GM18499 (cell line): Measurements from ENCODE around the gene ANXA6.

Source experiments
- ATAC-seq: cut with Tn5 transposase; IDR thresholded peaks from one replicate; pipeline ENCODE4 v1.9.1; 2021; ENCODE audit warnings: moderate number of reproducible peaks; ENCODE audit not compliant: insufficient read depth, unreplicated experiment

ANXA6 gene

DNA sequence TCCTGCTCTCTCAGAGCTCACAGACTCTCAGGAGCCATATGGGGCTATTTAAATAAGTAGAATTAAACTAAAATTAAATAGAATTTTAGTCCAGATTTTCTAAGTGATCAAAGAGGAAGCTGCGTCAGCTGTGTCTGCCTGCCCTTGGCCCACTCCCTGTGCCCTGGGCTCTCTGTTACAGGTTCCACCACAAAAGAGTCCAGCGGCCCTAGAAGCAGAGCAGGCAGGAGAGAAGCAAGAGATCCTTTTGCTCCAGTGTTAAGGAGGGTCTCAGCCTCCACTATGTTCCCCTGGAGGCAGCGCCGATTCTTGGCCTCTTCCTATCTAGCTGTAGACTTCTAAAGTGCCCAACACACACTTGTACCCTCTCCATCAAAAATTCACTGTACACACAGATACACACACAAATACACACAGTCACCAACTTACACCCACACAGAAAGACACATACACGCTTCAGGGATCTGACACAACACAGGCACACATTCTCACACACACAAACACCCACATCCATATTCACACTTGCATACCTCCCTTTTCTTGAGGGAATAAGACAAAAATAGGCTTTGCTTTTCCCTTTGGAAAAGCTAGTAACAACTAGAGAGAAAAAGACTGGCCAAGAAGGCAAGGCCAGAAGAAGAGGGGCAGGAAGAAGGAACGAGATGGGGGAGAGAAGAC, 71.2 kb downstream of the ANXA6 start:
- no peak for ATAC-seq

DNA sequence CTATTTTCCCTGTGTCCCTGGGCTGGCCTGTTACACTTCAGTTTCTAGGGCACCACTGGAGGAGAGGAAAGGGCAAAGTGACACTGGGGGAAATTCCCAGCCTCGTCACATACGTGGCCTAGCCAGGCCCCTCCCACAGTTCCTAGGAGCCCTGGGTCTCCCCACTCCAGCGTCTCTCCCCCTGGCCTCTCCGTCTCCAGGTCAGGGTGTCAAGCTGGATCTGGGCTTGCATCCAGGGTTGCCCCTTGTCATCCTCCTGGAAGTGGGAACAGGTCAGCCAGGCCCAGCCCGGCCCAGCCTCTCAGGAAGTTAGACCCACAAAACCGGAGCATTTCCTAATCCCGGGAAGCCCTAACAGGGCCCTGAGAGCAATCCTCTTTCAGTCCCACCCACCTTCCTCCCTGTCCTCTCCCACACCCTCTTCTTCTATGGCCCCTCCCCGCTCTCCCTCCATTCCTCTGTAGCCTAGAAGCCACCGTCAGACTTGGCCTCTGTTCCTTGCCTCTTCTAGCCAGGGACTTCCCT, 72.0 kb downstream of the ANXA6 start:
- no peak for ATAC-seq

DNA sequence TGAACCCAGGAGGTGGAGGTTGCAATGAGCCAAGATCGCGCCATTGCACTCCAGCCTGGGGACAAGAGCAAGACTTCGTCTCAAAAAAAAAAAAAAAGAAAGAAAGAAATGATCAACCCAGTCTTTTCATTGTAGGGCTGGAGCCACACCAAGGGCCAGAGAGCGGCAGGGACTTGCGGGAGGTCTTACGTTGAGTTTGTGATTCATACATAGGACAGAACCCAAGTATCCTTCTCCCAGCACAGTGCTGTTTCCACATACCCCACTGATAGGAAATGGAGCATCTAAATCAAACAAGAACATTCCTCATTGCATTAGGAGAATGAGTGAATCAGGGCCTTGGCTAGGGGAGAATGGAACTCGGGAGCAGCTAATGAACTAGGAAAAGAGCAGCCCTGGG, 73.2 kb downstream of the ANXA6 start:
- ATAC-seq = no peak

DNA sequence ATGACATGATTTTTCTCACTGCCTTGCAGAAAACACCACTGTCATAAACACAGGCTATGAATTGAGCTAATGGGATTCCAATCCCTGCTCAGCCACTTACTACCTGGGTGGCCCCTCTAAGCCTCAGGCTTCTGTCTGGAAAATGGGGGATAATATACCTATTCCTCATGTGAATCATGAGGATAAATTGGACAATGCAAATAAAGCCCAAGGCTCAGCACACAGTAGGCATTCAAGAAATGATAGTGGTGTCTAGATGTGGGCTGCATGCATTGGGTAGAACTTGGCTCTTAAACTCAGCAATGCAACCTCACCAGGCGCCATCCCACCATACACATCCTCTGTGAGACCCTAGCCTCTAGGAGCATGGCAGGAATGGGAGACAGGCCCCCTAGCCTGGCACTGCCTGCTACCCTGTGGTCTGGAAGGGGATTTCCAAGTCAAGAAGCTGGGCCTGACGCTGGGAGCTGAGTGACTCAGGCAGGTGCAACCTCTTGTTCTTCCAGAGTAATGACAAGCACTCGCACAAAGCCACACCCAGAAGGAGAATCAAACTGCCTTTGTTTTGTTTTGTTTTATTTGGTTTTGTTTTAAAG, 74.4 kb downstream of the ANXA6 start:
- no peak for ATAC-seq

DNA sequence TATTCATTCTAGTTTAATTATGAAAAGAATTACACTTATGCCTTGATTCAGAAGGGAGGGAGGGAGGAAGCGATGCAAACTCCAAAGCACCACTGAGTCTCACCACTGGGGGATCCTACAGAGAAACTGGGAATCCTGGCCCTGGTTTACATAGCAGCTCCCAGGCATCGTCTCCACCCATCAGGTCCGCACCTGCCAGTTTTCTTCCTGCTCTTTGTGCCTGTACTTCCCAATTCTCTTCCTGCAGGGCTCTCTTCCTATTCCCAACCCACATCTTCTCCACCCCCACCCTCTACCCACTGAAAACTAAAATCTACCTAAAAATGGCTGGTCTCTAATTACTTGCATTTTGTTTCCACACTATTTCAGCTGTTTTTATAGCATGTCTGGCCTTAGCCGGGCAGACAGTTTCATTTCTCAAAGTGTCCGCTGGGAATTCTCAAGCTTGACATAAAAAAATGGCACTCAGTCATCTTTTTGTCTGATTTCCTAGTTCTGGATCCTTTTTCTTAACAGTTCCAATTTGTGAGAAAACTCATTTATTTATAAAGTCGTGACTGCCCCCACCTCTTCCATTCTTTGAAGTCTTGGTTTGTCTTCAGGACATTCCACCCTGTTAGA, 75.2 kb downstream of the ANXA6 start:
- no peak for ATAC-seq

DNA sequence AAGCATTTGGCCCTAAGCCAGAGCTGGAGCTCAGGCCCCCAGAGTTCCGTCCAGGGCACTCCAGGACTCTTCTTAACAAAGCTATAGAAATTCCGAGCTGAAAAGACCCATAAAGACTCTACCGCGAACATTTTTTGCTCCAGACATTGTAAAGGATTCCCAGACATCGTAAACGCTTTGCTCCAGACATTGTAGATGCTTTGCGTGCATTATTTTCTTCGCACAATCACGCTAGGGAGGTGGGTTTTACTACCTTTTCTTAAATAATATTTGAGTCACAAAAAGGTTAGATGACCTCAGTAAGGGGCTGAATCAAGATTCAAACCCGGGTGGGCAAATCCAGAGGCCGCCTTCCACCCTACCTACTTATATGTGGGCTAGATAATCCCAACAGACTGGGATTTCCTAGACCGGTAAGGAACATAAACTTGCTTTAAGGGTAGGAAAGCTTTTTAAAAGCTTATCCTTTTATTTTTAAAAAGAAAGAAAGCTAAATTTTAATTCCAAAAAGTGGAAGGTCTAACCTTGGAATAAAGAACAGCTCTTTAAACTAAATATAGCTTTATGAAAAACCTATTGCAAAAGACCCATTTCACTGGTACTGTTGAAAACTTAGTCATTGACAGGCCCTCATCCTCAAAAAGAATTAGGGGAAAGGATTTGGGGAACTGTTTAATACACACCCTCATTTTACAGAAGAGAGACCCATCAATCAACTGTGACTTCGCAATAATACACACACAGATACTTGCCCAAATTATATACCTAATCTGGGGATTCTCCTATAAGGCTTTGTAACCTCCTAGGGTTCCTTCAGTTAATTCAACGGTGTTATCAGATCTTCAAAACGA, 75.9 kb downstream of the ANXA6 start:
- ATAC-seq = no peak

DNA sequence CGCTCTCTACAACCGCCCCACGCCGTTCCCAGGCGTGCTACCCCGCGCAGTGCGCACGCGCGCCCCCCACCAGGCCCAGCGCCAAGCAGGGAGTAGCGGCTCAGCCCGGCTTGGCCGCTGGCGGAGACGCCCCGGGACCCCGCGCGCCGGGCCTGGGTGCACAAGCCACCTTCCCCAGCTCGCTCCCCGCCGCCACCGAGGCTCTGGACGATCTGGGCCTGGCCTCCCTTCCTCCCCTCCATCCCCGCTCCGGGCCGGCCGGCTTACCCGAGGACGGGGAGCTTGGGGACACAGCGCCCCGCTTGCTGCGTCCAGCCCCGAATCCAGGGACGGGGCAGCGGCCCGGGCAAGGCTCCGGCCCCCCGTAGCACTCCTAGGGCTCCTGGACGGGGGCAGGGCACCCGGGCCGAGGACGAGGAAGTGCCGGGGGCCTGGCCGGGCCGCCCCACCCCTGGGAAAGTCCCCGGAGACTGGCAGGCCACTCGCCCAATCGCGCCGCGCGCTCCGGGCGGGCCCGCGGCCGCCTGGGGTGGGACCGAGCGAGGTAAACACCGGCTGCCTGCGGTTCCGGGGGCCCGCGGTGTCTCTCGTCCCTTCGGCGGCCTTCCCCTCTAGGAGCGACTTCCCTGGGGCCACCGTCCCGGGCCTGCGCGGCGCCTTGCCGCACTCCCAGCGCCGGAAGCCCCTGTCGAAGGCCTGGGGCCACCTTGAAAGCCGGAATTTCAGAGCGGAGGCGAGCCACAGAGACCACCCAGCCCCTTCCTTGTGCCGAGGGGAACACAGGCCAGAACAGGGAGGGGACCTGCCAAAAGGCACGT, 76.8 kb downstream of the ANXA6 start, which contains the start of gene TNIP1:
TSS of gene TNIP1 (minus strand) at position 422 of the 818 bp plus-strand sequence. CDS start 15,939 bp downstream, outside the sequence.
- peak; percentile 43 for ATAC-seq

DNA sequence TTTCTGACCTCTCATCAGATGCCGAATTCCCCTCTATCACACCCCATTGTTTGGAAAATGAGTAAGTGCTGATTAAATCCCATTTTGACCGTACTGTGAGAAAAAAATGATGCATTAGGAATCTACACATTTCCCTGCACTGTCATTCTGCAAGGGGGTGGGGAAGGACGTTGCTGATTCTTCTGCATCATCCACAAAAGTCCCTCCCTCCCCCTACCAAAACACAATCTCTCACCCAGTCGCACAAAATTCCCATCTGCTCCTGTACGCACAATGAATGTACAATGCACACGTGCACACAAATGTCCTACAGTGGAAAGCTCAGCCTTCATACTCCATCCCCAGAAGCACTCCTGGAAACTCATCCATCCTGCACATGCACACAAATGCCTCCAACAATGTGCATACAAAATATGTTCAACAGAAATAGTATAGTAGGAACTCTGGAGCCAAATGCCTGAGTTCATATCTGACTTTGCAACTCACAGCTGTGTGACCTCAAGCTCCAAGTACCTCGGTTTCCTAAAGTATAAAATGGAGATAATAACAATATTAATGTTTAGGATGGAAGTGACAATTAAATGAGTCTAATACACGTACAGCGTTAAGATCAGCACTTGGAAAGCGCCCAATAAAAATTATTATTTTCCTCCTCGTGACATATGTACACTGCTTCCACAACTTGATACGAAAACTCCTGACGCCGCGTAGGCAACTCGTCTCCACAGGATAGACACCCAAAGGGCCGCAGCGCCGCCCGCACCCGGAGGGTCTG, 77.6 kb downstream of the ANXA6 start:
- no peak for ATAC-seq

DNA sequence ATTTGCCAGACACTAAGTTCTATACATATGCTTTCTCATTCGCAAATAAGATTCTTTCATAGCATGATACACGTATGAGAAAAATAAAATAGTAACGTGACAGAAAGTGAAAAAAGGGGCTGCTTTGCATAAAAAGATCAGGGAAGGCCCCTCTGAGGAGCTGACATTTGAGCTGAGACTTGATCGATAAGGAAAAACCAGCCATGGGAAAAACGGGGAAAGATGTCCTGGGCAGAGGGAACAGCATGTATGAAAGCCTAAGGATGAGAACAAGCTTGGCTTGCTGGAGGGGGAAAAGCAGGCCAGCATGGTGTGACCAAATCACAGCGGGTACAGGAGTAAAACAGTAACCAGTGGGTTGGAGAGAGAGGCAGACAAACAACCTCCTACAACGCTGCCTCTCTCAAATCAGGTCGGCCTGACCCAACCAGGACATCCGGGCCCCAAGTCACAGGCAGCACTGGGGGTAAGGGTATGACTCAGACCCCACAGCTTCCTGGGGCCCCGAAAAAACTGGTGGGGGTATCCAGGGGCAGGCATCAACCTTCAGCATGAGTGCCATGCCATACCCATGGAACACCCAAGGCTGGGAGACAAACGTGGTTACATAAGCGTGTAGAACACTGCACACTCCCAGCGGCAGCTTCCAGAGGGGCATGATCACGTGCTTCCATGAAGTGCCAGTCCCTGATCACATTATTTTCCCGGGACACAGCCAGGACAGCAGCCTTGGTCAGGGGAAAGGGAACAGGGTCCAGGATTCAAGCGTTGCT, 78.9 kb downstream of the ANXA6 start:
- no peak for ATAC-seq

DNA sequence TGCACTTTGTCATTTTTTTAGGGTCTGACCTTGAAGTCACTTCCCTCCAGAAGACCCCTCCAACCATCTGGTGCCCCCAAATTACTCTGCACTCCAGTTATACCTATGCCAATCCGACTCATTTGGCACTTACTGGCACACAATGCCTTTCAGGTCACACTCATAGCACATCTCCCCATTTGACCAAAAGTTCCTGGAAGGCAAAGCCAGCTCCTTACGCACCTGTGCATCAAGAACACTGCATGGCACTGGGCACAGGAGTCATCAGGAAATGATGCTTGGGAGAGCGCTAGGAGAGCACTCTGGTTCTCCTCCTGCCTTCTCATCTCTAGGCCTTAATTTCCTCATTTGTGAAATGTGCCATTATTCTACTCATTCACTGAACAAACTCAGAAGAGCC, 79.6 kb downstream of the ANXA6 start:
- ATAC-seq = no peak

DNA sequence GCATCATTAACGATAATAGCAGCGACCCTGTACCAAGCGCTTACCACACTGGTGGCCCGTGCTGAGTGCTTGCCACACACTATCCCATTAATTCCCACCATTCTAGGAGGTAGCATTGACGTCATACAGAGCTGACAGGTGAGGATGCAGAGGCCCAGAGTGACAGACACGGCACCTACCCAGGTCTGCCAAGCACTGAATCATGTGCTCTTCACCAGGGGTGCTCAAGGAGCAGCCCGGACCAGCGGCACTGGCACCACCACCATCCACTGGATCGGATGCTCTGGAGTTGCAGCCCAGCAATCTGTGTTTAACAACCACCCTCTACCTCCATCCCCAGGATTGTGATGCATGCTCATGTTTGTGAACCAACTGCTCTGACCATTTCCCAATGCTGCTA, 80.2 kb downstream of the ANXA6 start:
- no peak for ATAC-seq

DNA sequence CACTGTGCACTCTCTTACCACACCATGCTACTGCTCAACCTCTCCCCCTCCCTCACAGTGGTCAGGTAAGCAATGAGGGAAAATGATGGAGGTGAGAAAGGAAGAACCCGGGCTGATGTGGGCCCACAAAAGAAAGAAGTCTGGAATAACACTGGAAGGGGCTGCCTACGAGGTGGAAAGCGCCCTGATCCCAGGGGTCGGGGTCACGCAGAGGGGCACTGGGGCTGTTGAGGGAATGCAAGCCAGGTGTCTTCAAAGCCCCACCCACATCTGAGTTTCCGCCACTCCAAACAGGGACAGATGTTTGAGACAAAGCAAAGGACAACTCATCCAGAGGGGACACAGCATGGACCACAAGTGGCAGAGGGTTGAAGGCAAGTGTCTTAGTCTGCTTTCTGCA, 81.0 kb downstream of the ANXA6 start:
- no peak for ATAC-seq

DNA sequence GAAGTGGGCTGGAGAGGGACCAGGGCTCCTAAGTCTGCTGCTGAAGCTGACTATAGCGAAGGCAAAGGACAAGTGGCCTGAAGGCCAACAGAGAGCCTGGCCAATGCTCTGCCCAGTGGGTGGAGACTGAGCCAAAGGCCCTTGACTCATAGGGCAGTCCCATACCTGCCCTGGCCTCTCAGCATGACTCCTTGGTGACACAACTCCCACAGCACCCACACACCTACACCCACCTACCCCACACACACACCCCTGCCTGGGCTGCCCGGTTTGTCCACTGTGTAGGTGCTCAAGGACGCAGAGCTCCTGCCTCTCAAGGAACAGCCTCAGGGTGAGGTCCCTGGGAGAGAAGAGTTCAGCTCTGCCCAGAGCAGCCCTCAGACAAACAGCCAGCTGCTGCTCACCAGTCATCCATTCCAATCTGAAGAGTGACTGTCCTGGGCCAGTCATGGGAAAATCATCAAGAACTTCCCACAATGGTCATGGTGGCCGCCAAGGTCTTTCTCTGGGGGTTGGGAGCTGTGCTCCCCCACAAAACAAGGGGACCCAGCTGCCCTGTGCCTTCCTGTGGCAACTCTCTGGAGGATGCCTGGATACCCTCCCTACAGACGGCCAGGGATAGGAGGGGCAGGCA, 81.8 kb downstream of the ANXA6 start:
- ATAC-seq = no peak

DNA sequence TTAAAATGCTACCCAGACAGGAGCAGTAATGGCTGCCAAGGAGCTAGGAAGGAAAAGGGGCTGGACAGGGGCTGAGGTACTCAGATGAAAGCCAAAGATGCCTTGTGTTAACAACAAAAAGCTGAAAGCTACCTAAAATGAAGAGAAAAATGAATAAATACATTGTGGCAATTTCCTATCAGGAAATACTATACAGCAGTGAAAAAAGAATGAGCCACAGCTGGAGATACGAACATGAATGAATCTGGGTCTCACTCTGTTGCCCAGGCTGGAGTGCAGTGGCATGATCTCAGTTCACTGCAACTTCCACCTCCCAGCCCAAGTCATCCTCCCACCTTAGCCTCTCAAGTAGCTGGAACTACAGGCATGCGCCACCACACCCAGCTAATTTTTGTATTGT, 83.0 kb downstream of the ANXA6 start:
- no peak for ATAC-seq

DNA sequence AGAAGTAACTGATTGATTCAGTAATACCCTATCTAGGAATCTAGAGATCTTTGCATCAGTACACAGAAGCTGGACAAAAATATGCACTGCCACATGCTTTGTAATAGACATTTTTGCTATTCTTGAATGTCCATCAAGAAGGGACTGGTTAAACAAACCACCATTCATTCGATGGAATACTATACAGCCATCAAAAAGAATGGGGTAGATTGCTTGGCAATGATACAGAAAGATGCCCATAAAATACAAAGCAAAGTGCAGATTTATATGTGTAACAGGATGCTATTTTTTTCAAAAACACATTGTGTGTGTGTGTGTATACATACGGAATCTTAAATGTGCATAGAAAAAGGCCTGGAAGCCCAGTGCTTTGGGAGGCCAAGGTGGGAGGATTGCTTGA, 84.3 kb downstream of the ANXA6 start:
- ATAC-seq = no peak

DNA sequence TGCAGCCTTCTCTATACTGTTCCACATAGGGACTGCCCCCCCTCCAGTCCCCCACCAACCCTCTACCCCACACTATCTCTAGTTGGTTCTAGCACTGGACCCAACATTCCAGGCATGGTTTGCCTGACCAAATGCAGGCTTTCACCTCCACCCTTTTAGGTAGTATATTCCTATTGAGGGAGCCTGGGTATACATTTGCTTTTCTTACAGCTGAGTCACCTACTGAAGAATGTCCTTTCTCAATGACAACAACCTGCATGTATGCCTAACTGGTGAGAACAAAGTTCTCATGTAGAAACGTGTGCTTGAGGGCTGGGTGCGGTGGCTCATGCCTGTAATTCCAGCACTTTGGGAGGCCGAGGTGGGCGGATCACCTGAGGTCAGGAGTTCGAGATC, 85.0 kb downstream of the ANXA6 start:
- ATAC-seq = no peak

DNA sequence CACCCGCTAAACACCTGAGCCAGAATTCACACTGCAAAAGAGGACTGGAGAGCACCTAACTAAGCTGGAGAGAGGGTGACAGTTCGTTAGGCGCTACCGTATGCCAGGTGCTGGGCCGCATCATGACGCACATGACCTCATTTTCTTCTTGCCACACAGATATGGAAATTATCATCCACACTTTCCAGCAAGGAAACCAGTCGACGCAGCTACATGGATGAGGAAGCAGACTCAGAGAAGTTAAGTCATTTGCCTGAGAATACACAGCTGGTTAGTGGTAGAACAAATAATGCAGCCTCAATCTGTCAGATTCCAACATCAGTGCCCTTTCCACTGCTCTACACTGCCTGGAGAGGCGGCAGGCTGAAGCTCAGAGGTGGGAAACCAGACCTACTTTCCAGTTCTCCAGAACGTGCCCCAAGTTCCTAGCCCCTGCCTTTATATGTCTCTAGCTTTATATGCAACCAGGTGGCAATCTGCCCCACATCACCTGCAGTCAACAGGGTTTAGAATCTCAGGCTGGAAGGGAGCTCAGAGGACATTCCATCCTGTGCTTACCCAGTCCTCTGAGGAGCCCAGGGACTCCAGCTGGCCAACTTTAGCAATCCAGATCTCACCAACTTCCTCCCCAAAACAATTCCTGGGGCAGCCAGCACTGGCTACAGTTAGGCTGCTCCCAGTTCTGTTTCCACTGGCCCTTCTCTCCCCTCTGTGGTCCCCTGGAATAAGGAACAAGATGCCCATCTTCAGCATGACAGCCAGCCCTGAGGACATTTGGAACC, 85.5 kb downstream of the ANXA6 start:
- ATAC-seq = no peak
